HepG2 (cell line): ENCODE results near the gene GRAP. TPM values are rescaled to one million over a fixed set of nuclear protein-coding genes. Genes with fewer than 3 reads are reported as not detected.

ENCODE experiments used
- polyA plus RNA-seq, 8 experiments: library from polyadenylated mRNA; depleted of rRNA in 3 of 8; stranded (reverse) in 7 of 8; unstranded in 1 of 8; fragments of >200 nt; fragmentation: Illumina TruSeq in 4 of 8; extraction: Trizol in 4 of 8; gene quantifications; 2 replicates each; pipeline versions ENCODE4 v1.2.1 to v1.2.3, GENCODE V29; 2011 to 2016; ENCODE audit warnings: low read depth in 4 of 8, missing spikeins in 1 of 8, mixed read lengths in 1 of 8; ENCODE audit not compliant: insufficient read depth in 1 of 8
- small RNA-seq, 3 experiments: library from RNA; depleted of rRNA; stranded (forward); fragments of <200 nt; gene quantifications; one replicate each; pipeline ENCODE3, GENCODE V24; 2012; ENCODE audit warnings: low read depth in 2 of 3, low replicate concordance in 1 of 3; ENCODE audit not compliant: insufficient read length in 3 of 3, insufficient read depth in 2 of 3
- total RNA-seq, 5 experiments: library from RNA; depleted of rRNA; stranded (reverse); fragments of >200 nt; fragmentation: Illumina TruSeq; extraction: Trizol; gene quantifications; 2 replicates each; pipeline ENCODE4 v1.2.3, GENCODE V29; 2016; ENCODE audit warnings: low read depth in 1 of 5

The GRAP gene
- total and polyA plus RNA-seq, 2 of the 13 experiments (the other 11 are each of a cell fraction or from before 2014, with no cell fraction given): 0.77 to 1.7 TPM

Small RNAs within 50 kb of the gene (small RNA-seq; reads per million reads assigned to genes)
- 0 reads per million in 3 experiments for gene AC090286.3

Other genes with a start within 250 kb of the GRAP start
- gene PRPSAP2, start 188.8 kb downstream of the GRAP start, total RNA-seq (2016; rRNA removed; fragmentation: Illumina TruSeq; extraction: Trizol): 58.9 and 68.2 TPM in 2 replicates
- gene PRPSAP2, start 188.8 kb downstream of the GRAP start, polyA plus RNA-seq (2011; rRNA removed): 28.7 and 34.0 TPM in 2 replicates
- not detected in 2 replicates for gene SLC5A10, start 94.8 kb downstream of the GRAP start, total RNA-seq (2016; rRNA removed; fragmentation: Illumina TruSeq; extraction: Trizol)
- 0.05 and 0.07 TPM in 2 replicates for gene SLC5A10, start 94.8 kb downstream of the GRAP start, polyA plus RNA-seq (2011; rRNA removed)
- 14.0 and 18.6 TPM in 2 replicates for gene FAM83G, start 42.2 kb downstream of the GRAP start, total RNA-seq (2016; rRNA removed; fragmentation: Illumina TruSeq; extraction: Trizol)
- 13.7 and 21.2 TPM in 2 replicates for gene FAM83G, start 42.2 kb downstream of the GRAP start, polyA plus RNA-seq (2011; rRNA removed)
- gene GRAPL, start 80.6 kb upstream of the GRAP start, total RNA-seq (2016; rRNA removed; fragmentation: Illumina TruSeq; extraction: Trizol): not detected in 2 replicates
- gene GRAPL, start 80.6 kb upstream of the GRAP start, polyA plus RNA-seq (2011; rRNA removed): 0.62 and 0.65 TPM in 2 replicates
- 7.8 and 9.3 TPM in 2 replicates for gene EPN2, start 190.4 kb upstream of the GRAP start, total RNA-seq (2016; rRNA removed; fragmentation: Illumina TruSeq; extraction: Trizol)
- 17.8 and 19.2 TPM in 2 replicates for gene EPN2, start 190.4 kb upstream of the GRAP start, polyA plus RNA-seq (2011; rRNA removed)